Left renal pelvis (tissue), 4 donors: ENCODE data around the gene ZNF337. TPM values are rescaled to one million over a fixed set of nuclear protein-coding genes. Genes with fewer than 3 reads are reported as not detected.
"Not testable (repeated sequence)": the region's sequence is repeated elsewhere in the genome, so short reads cannot be mapped to it uniquely, and the experiment has no call there.

Source experiments
- DNase-seq, 4 donors: peaks; one replicate each; pipeline ENCODE4 v3.0.0-alpha.2; 2013; ENCODE audit warnings: low read depth in 4 of 4, low spot score in 3 of 4
- polyA plus RNA-seq, 4 donors: library from polyadenylated mRNA; unstranded; fragments of 120-200 nt; gene quantifications; one replicate each; pipeline ENCODE4 v1.2.1, GENCODE V29; 2013; ENCODE audit not compliant: insufficient read length in 4 of 4

ZNF337 gene
- 10 to 100 TPM; 23.6 to 34.2 (median 27.3) TPM for polyA plus RNA-seq

GRCh38 chr20:25696371-25697131 lies at the start of gene ZNF337:
TSS of gene ZNF337 (minus strand) at chr20:25696853. CDS start at chr20:25686417, 10,436 bp downstream.
- peak; percentile 87 to 90 (median 88) for DNase-seq

GRCh38 chr20:25745738-25746137 lies 49.1 kb upstream of the ZNF337 start:
- DNase-seq = no peak

GRCh38 chr20:25745100-25745499 lies 48.4 kb upstream of the ZNF337 start:
- no peak for DNase-seq

DNA sequence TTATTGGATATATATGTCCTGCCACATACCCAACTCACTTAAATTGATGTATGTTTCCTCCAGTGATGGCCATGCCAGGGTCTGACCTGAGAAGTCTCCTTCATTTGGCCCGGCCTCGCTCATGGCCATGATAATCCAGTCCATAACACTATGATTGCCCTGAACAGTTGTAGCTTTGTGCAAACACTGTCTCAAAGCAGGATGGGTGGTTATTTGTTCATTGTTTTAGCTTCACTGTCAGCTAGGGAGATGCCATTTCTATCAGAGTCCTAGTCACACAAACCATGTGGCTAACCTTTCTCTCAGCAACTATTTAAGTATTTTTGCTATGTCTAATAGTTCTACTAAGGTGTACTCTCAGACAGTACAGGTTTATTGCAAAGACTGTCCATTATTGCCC lies 47.6 kb upstream of the ZNF337 start:
- DNase-seq = no peak

DNA sequence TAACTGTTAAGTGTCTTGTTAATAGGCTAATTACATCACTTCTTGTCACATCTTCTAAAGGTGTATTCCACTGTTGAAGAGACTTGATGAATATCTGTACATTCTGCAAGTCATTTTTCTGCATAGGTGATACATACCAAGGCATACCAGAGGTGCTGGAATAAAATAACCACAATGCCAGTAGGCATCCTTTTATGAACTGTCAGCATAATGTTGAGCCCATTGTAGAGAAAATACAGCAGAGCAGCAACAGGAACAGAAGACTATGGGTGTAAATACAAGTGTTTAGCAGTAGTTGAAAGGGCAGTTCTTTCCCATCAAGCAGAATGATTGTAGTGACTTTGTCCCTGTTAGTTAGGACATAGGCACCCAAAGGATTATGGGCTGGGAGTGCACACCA lies 44.4 kb upstream of the ZNF337 start:
- DNase-seq = no peak

GRCh38 chr20:25739615-25740320 lies 43.1 kb upstream of the ZNF337 start:
- DNase-seq = no peak

DNA sequence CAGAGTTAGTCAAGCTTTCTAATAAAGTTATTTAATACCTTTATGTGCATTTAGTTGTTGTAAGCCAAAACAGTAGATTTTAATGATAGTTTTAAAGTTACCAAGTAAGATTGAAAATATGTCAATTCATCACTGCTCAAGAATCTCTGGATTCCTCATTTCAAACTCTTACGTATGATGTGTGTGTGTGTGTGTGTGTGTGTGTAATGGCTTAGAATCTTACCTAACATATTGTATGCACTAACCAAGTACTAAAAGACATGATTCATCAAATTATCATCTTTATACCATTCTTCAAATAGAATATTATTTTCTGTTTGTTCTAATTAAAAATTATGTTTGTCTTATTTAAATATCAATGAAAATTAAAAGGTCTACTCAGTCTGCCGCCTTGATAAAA lies 41.5 kb upstream of the ZNF337 start:
- no peak for DNase-seq

DNA sequence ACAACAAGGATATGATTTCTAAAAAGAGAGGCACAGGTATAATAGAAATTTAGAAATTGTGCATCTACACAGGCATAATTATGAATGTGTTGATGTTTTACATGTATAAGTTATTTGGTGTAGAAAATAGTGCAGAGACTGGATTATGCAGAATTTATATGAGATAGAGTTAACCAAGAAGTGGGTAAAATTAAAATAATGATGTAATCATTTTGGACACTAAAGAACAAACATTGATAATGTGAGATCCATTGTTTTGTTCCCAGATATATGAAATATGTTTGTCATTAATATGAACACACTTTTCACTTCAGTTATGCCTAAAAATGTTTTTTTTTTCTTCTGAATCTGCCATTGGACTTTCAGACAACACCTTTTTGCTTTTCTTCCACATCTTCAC lies 37.2 kb upstream of the ZNF337 start:
- DNase-seq = no peak

- DNase-seq = no peak
These were observed 34.2 kb upstream of the ZNF337 start for GRCh38 chr20:25730862-25731261.

DNA sequence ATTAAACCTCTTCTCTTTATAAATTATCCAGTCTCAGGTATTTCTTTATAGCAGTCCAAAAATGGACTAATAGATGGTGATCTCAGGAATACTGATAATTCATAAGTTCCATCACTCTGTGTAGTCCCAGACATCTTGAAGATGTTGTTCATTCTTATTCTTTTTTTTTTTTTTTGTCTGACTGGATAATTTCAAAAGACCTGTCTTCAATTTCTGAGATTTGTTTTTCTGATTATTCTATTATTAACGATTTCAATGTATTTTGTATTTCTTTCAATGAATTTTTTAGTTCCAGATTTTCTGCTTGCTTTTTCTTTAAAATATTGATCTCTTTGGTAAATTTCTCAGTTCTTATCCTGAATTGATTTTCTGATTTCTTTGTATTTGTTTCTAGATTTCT lies 29.7 kb upstream of the ZNF337 start:
- DNase-seq = no peak

GRCh38 chr20:25725639-25726038 lies 29.0 kb upstream of the ZNF337 start:
- no peak for DNase-seq

GRCh38 chr20:25723975-25724374 lies 27.3 kb upstream of the ZNF337 start:
- no peak for DNase-seq

DNA sequence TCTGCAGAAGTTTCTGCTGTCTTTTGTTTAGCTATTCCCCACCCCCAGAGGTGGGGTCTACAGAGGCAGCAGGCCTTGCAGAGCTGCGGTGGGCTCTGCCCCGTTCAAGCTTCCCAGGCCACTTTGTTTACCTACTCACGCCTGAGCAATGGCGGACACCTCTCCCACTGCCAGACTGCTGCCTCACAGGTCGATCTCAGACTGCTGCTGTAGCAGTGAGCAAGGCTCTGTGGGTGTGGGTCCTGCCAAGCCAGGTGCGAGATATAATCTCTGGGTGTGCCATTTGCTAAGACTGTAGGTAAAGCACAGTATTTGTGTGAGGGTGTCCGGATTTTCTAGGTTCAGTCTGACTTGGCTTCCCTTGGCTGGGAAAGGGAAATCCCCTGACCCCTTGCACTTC lies 23.6 kb upstream of the ZNF337 start:
- DNase-seq = no peak

DNA sequence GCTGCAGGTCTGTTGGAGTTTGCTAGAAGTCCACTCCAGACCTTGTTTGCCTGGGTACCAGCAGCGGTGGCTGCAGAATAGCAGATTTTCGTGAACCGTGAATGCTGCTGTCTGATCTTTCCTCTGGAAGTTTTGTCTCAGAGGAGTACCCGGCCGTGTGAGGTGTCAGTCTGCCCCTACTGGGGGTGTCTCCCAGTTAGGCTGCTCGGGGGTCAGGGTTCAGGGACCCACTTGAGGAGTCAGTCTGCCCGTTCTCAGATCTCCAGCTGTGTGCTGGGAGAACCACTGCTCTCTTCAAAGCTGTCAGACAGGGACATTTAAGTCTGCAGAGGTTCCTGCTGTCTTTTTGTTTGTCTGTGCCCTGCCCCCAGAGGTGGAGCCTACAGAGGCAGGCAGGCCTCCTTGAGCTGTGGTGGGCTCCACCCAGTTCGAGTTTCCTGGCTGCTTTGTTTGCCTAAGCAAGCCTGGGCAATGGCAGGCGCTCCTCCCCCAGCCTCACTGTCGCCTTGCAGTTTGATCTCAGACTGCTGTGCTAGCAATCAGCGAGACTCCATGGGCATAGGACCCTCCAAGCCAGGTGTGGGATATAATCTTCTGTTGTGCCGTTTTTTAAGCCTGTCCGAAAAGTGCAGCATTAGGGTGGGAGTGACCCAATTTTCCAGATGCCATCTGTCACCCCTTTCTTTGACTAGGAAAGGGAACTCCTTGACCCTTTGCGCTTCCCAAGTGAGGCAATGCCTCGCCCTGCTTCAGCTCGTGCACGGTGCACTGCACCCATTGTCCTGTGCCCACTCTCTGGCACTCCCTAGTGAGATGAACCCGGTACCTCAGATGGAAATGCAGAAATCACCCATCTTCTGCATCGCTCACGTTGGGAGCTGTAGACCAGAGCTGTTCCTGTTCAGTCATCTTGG lies 22.5 kb upstream of the ZNF337 start:
- not testable (repeated sequence) for DNase-seq

DNA sequence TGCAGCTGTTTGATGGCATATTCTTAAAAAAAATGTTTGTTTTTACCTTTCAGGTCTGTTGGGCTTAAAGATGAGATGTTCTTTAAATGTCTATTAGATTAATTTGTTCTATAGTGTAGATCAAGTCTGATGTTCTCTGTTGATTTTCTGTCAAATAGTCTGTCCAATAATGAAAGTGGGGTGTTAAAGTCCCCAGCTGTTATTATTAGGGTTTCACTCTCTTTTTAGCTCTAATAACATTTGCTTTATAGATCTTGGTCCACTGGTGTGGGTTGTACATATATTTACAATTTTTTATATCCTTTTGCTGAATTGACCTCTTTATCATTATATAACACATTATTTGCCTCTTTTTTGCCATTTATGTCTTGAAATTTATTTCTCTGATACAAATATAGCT lies 11.0 kb upstream of the ZNF337 start:
- DNase-seq = no peak

GRCh38 chr20:25706793-25707192 lies 10.1 kb upstream of the ZNF337 start:
- no peak for DNase-seq

GRCh38 chr20:25705830-25706351 lies 9.2 kb upstream of the ZNF337 start:
- no peak for DNase-seq

GRCh38 chr20:25704303-25704702 lies 7.7 kb upstream of the ZNF337 start:
- not testable (repeated sequence) for DNase-seq

DNA sequence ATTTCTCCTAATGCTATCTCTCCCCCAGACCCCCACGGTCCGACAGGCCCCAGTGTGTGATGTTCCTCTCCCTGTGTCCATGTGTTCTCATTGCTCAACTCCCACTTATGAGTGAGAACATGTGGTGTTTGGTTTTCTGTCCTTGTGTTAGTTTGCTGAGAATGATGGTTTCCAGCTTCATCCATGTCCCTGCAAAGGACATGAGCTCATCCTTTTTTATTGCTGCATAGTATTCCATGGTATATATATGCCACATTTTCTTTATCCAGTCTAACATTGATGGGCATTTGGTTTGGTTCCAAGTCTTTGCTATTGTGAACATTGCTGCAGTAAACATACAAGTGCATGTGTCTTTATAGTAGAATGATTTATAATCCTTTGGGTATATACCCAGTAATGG lies 4.2 kb upstream of the ZNF337 start:
- DNase-seq = not testable (repeated sequence)

DNA sequence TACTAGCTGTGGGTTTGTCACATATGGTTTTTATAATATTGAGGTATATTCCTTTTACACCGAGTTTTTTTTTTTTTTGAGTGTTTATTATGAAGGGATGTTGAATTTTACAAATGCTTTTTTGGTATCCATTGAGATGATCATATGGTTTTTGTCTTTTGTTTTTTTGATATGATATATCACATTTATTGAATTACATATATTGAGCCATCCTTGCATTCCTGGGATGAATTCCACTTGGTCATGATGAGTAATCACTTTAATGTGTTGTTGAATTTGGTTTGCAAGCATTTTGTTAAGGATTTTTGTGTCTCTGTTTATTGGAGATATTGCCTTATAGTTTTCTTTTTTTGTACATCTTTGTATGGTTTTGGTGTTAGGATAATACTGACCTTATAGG lies 3.3 kb upstream of the ZNF337 start:
- DNase-seq = no peak

GRCh38 chr20:25697132-25697446 lies 436 bp upstream of the ZNF337 start:
- no peak for DNase-seq
